ENCODE results near the gene TPRG1L.

Gene TPRG1L

GRCh38 chr1:3634059-3634800 lies 9.4 kb downstream of the TPRG1L start:
- Histone ChIP-seq H3K9me3 (ENCODE audit: control insufficient read depth, low read length) (no peaks in the 10 kb centered on the region), H3K27me3 (replicated peaks; ENCODE audit: control insufficient read depth, insufficient read depth, low read length, poor library complexity, severe bottlenecking) (no peaks in the 10 kb centered on the region), H3K4me3 (ENCODE audit: insufficient read depth, low read depth, low read length, poor library complexity, severe bottlenecking) (no peak overlapping the region), H3K27ac (ENCODE audit: insufficient read depth, low read length, poor library complexity, severe bottlenecking) (no peak overlapping the region), H3K4me1 (ENCODE audit: control insufficient read depth, insufficient read depth, low read length, poor library complexity, severe bottlenecking) (no peaks in the 10 kb centered on the region), H3K36me3 (ENCODE audit: control insufficient read depth, insufficient read depth, low read length) (peaks cover 66% of the 10 kb centered on the region)
- no peak for DNase-seq

- Histone ChIP-seq H3K4me3 (ENCODE audit: insufficient read depth, low read depth, low read length, poor library complexity, severe bottlenecking) (no peak overlapping the region), H3K27me3 (replicated peaks; ENCODE audit: control insufficient read depth, insufficient read depth, low read length, poor library complexity, severe bottlenecking) (no peaks in the 10 kb centered on the region), H3K4me1 (ENCODE audit: control insufficient read depth, insufficient read depth, low read length, poor library complexity, severe bottlenecking) (no peaks in the 10 kb centered on the region), H3K36me3 (ENCODE audit: control insufficient read depth, insufficient read depth, low read length) (peaks cover 61% of the 10 kb centered on the region), H3K27ac (ENCODE audit: insufficient read depth, low read length, poor library complexity, severe bottlenecking) (no peak overlapping the region), H3K9me3 (ENCODE audit: control insufficient read depth, low read length) (no peaks in the 10 kb centered on the region)
- no peak for DNase-seq
Observed at GRCh38 chr1:3636080-3636479, 11.3 kb downstream of the TPRG1L start.

- H3K36me3 ChIP-seq (ENCODE audit: control insufficient read depth, insufficient read depth, low read length) = peaks cover 61% of the 10 kb centered on the region
- no peak for DNase-seq
- no peaks in the 10 kb centered on the region for H3K4me1 ChIP-seq (ENCODE audit: control insufficient read depth, insufficient read depth, low read length, poor library complexity, severe bottlenecking)
- H3K27ac ChIP-seq (ENCODE audit: insufficient read depth, low read length, poor library complexity, severe bottlenecking) = no peak overlapping the region
- no peaks in the 10 kb centered on the region for H3K27me3 ChIP-seq (replicated peaks; ENCODE audit: control insufficient read depth, insufficient read depth, low read length, poor library complexity, severe bottlenecking)
- no peaks in the 10 kb centered on the region for H3K9me3 ChIP-seq (ENCODE audit: control insufficient read depth, low read length)
- H3K4me3 ChIP-seq (ENCODE audit: insufficient read depth, low read depth, low read length, poor library complexity, severe bottlenecking) = no peak overlapping the region
Observed at GRCh38 chr1:3636531-3636930, 11.7 kb downstream of the TPRG1L start.

- no peaks in the 10 kb centered on the region for H3K27me3 ChIP-seq (replicated peaks; ENCODE audit: control insufficient read depth, insufficient read depth, low read length, poor library complexity, severe bottlenecking)
- DNase-seq = no peak
- no peak overlapping the region for H3K4me3 ChIP-seq (ENCODE audit: insufficient read depth, low read depth, low read length, poor library complexity, severe bottlenecking)
- H3K36me3 ChIP-seq (ENCODE audit: control insufficient read depth, insufficient read depth, low read length) = peaks cover 54% of the 10 kb centered on the region
- H3K9me3 ChIP-seq (ENCODE audit: control insufficient read depth, low read length) = no peaks in the 10 kb centered on the region
- H3K4me1 ChIP-seq (ENCODE audit: control insufficient read depth, insufficient read depth, low read length, poor library complexity, severe bottlenecking) = no peaks in the 10 kb centered on the region
- no peak overlapping the region for H3K27ac ChIP-seq (ENCODE audit: insufficient read depth, low read length, poor library complexity, severe bottlenecking)
Observed at GRCh38 chr1:3638027-3638426, 13.2 kb downstream of the TPRG1L start.

- Histone ChIP-seq H3K4me1 (ENCODE audit: control insufficient read depth, insufficient read depth, low read length, poor library complexity, severe bottlenecking) (no peaks in the 10 kb centered on the region), H3K27me3 (replicated peaks; ENCODE audit: control insufficient read depth, insufficient read depth, low read length, poor library complexity, severe bottlenecking) (no peaks in the 10 kb centered on the region), H3K27ac (ENCODE audit: insufficient read depth, low read length, poor library complexity, severe bottlenecking) (no peak overlapping the region), H3K9me3 (ENCODE audit: control insufficient read depth, low read length) (no peaks in the 10 kb centered on the region), H3K4me3 (ENCODE audit: insufficient read depth, low read depth, low read length, poor library complexity, severe bottlenecking) (no peak overlapping the region), H3K36me3 (ENCODE audit: control insufficient read depth, insufficient read depth, low read length) (peaks cover 49% of the 10 kb centered on the region)
- no peak for DNase-seq
Observed at GRCh38 chr1:3638676-3639075, 13.9 kb downstream of the TPRG1L start.

- DNase-seq = no peak
- Histone ChIP-seq H3K4me3 (ENCODE audit: insufficient read depth, low read depth, low read length, poor library complexity, severe bottlenecking) (no peak overlapping the region), H3K36me3 (ENCODE audit: control insufficient read depth, insufficient read depth, low read length) (peaks cover 43% of the 10 kb centered on the region), H3K27ac (ENCODE audit: insufficient read depth, low read length, poor library complexity, severe bottlenecking) (no peak overlapping the region), H3K27me3 (replicated peaks; ENCODE audit: control insufficient read depth, insufficient read depth, low read length, poor library complexity, severe bottlenecking) (no peaks in the 10 kb centered on the region), H3K9me3 (ENCODE audit: control insufficient read depth, low read length) (no peaks in the 10 kb centered on the region), H3K4me1 (ENCODE audit: control insufficient read depth, insufficient read depth, low read length, poor library complexity, severe bottlenecking) (no peaks in the 10 kb centered on the region)
Observed at GRCh38 chr1:3639397-3639911, 14.6 kb downstream of the TPRG1L start.

- Histone ChIP-seq H3K4me3 (ENCODE audit: insufficient read depth, low read depth, low read length, poor library complexity, severe bottlenecking) (no peak overlapping the region), H3K27ac (ENCODE audit: insufficient read depth, low read length, poor library complexity, severe bottlenecking) (no peak overlapping the region), H3K27me3 (replicated peaks; ENCODE audit: control insufficient read depth, insufficient read depth, low read length, poor library complexity, severe bottlenecking) (no peaks in the 10 kb centered on the region), H3K9me3 (ENCODE audit: control insufficient read depth, low read length) (no peaks in the 10 kb centered on the region), H3K36me3 (ENCODE audit: control insufficient read depth, insufficient read depth, low read length) (peaks cover 39% of the 10 kb centered on the region), H3K4me1 (ENCODE audit: control insufficient read depth, insufficient read depth, low read length, poor library complexity, severe bottlenecking) (no peaks in the 10 kb centered on the region)
- DNase-seq = no peak
Observed at GRCh38 chr1:3640121-3640837, 15.5 kb downstream of the TPRG1L start.

GRCh38 chr1:3641046-3641760 lies 16.4 kb downstream of the TPRG1L start:
- no peak overlapping the region for H3K4me3 ChIP-seq (ENCODE audit: insufficient read depth, low read depth, low read length, poor library complexity, severe bottlenecking)
- no peaks in the 10 kb centered on the region for H3K27me3 ChIP-seq (replicated peaks; ENCODE audit: control insufficient read depth, insufficient read depth, low read length, poor library complexity, severe bottlenecking)
- DNase-seq = no peak
- no peak overlapping the region for H3K27ac ChIP-seq (ENCODE audit: insufficient read depth, low read length, poor library complexity, severe bottlenecking)
- no peaks in the 10 kb centered on the region for H3K4me1 ChIP-seq (ENCODE audit: control insufficient read depth, insufficient read depth, low read length, poor library complexity, severe bottlenecking)
- peaks cover 37% of the 10 kb centered on the region for H3K36me3 ChIP-seq (ENCODE audit: control insufficient read depth, insufficient read depth, low read length)
- H3K9me3 ChIP-seq (ENCODE audit: control insufficient read depth, low read length) = no peaks in the 10 kb centered on the region

GRCh38 chr1:3641816-3642215 lies 17.0 kb downstream of the TPRG1L start:
- no peaks in the 10 kb centered on the region for H3K27me3 ChIP-seq (replicated peaks; ENCODE audit: control insufficient read depth, insufficient read depth, low read length, poor library complexity, severe bottlenecking)
- no peak overlapping the region for H3K4me3 ChIP-seq (ENCODE audit: insufficient read depth, low read depth, low read length, poor library complexity, severe bottlenecking)
- H3K36me3 ChIP-seq (ENCODE audit: control insufficient read depth, insufficient read depth, low read length) = peaks cover 37% of the 10 kb centered on the region
- no peaks in the 10 kb centered on the region for H3K4me1 ChIP-seq (ENCODE audit: control insufficient read depth, insufficient read depth, low read length, poor library complexity, severe bottlenecking)
- no peaks in the 10 kb centered on the region for H3K9me3 ChIP-seq (ENCODE audit: control insufficient read depth, low read length)
- no peak overlapping the region for H3K27ac ChIP-seq (ENCODE audit: insufficient read depth, low read length, poor library complexity, severe bottlenecking)
- no peak for DNase-seq

All from effector memory CD4-positive, alpha-beta T cell (primary cell).